Measurements from ENCODE around the gene SLC36A1.
A peak's percentile ranks its signal among the peaks of the same experiment; 100 is the strongest.
"Not testable (repeated sequence)": the region's sequence is repeated elsewhere in the genome, so short reads cannot be mapped to it uniquely, and the experiment has no call there.

SLC36A1 gene
- total RNA-seq = 5.4 reads per million, percentile 21 among the genes with 10 or more reads in this experiment

GRCh38 chr5:151447174-151448037 is at the start of gene SLC36A1:
Gene SLC36A1, plus strand, starts transcription at chr5:151447603. Its CDS starts 11,190 bp downstream, at chr5:151458793.
- peak; percentile 86 for DNase-seq

GRCh38 chr5:151405334-151406160 is 41.9 kb upstream of the SLC36A1 start:
- no peak for DNase-seq

- DNase-seq = no peak
Observed at GRCh38 chr5:151406322-151406947, 41.0 kb upstream of the SLC36A1 start.

- no peak for DNase-seq
Observed at GRCh38 chr5:151408591-151409230, 38.7 kb upstream of the SLC36A1 start.

GRCh38 chr5:151413800-151414199 is 33.6 kb upstream of the SLC36A1 start:
- DNase-seq = no peak

GRCh38 chr5:151414536-151414935 is 32.9 kb upstream of the SLC36A1 start:
- no peak for DNase-seq

- no peak for DNase-seq
Observed at GRCh38 chr5:151417712-151418111, 29.7 kb upstream of the SLC36A1 start.

- no peak for DNase-seq
Observed at GRCh38 chr5:151420127-151420526, 27.3 kb upstream of the SLC36A1 start.

- no peak for DNase-seq
Observed at GRCh38 chr5:151424892-151425523, 22.4 kb upstream of the SLC36A1 start.

GRCh38 chr5:151426347-151426746 is 21.1 kb upstream of the SLC36A1 start:
- DNase-seq = not testable (repeated sequence)

- no peak for DNase-seq
Observed at GRCh38 chr5:151427258-151427657, 20.1 kb upstream of the SLC36A1 start.

- no peak for DNase-seq
Observed at GRCh38 chr5:151430731-151431130, 16.7 kb upstream of the SLC36A1 start.

- no peak for DNase-seq
Observed at GRCh38 chr5:151431666-151432065, 15.7 kb upstream of the SLC36A1 start.

GRCh38 chr5:151432210-151432609 is 15.2 kb upstream of the SLC36A1 start:
- DNase-seq = no peak

GRCh38 chr5:151434570-151435237 is 12.7 kb upstream of the SLC36A1 start:
- no peak for DNase-seq

GRCh38 chr5:151448038-151448985 is 909 bp downstream of the SLC36A1 start:
- no peak for DNase-seq

GRCh38 chr5:151449297-151449696 is 1.9 kb downstream of the SLC36A1 start:
- no peak for DNase-seq

GRCh38 chr5:151449839-151450238 is 2.4 kb downstream of the SLC36A1 start:
- DNase-seq = no peak

GRCh38 chr5:151450605-151451004 is 3.2 kb downstream of the SLC36A1 start:
- no peak for DNase-seq
